Esophagus muscularis mucosa (tissue), 4 donors: ENCODE measurements around the gene CST6. TPM values are rescaled to one million over a fixed set of nuclear protein-coding genes. Genes with fewer than 3 reads are reported as not detected.

Experiments
- DNase-seq: peaks from one replicate; pipeline ENCODE4 v3.0.0-alpha.2; 2017; ENCODE audit errors: extremely low spot score
- H3K27ac ChIP-seq, 4 donors: fragments of 200-600 bp; sonication (generic); replicated peaks in 1 of 4; 1 replicate in 3 of 4; 2 replicates in 1 of 4; pipeline ENCODE4 v1.5.1; 2016 to 2019; ENCODE audit warnings: mild to moderate bottlenecking in 1 of 4
- H3K27me3 ChIP-seq, 4 donors: fragments of 200-600 bp; sonication (generic); one replicate each; pipeline versions ENCODE4 v1.5.1 to v1.6.0; 2016 to 2019
- H3K36me3 ChIP-seq, 4 donors: fragments of 200-600 bp; sonication (generic); one replicate each; pipeline ENCODE4 v1.5.1; 2016 to 2019
- H3K4me1 ChIP-seq, 4 donors: fragments of 200-600 bp; sonication (generic); one replicate each; pipeline ENCODE4 v1.5.1; 2016 to 2019
- H3K4me3 ChIP-seq, 4 donors: fragments of 200-600 bp; sonication (generic); 1 replicate in 2 of 4; 2 replicates in 2 of 4; pipeline ENCODE4 v1.5.1; 2016 to 2019; ENCODE audit warnings: mild to moderate bottlenecking in 4 of 4, moderate library complexity in 1 of 4
- H3K9me3 ChIP-seq, 4 donors: fragments of 200-600 bp; sonication (generic); 1 replicate in 3 of 4; 2 replicates in 1 of 4; pipeline ENCODE4 v1.5.1; 2016 to 2019
- CTCF ChIP-seq, 3 experiments: fragments of 200-600 bp in 2 of 3; fragments of 450-650 bp in 1 of 3; sonication (generic) in 2 of 3; IDR thresholded peaks; one replicate each; pipeline ENCODE4 v1.5.1; 2017 to 2019; ENCODE audit warnings: antibody characterized with exemption in 3 of 3, mild to moderate bottlenecking in 2 of 3, moderate library complexity in 1 of 3
- EP300 ChIP-seq: sonication (generic); formaldehyde crosslinking; IDR thresholded peaks from one replicate; pipeline ENCODE4 v1.6.1; 2017; ENCODE audit warnings: antibody characterized with exemption
- POLR2A ChIP-seq: fragments of 450-650 bp; IDR thresholded peaks from one replicate; pipeline ENCODE4 v1.6.1; 2017; ENCODE audit warnings: antibody characterized with exemption, moderate library complexity, mild to moderate bottlenecking, low read depth
- POLR2AphosphoS5 ChIP-seq, 2 donors: sonication (generic); formaldehyde crosslinking; IDR thresholded peaks; one replicate each; pipeline ENCODE4 v1.6.1; 2017; ENCODE audit warnings: antibody characterized with exemption in 2 of 2
- WGBS: methylation state at CpG from one replicate; pipeline ENCODE4 v1.1.5; 2018; 5-methylcytosine and 5-hydroxymethylcytosine counted together
- intact Hi-C: fragments of 100-400 bp; cut with DNase I; formaldehyde crosslinking; loops from one replicate; pipeline ENCODE4 v1.15.1; 2023
- total RNA-seq, 4 donors: library from RNA; depleted of rRNA; stranded (reverse); fragments of >200 nt; gene quantifications; one replicate each; pipeline versions ENCODE4 v1.1.0 to v1.2.1, GENCODE V29; 2016

CST6 gene
- total RNA-seq, 4 donors from 2014 or later, result not detected

DNA sequence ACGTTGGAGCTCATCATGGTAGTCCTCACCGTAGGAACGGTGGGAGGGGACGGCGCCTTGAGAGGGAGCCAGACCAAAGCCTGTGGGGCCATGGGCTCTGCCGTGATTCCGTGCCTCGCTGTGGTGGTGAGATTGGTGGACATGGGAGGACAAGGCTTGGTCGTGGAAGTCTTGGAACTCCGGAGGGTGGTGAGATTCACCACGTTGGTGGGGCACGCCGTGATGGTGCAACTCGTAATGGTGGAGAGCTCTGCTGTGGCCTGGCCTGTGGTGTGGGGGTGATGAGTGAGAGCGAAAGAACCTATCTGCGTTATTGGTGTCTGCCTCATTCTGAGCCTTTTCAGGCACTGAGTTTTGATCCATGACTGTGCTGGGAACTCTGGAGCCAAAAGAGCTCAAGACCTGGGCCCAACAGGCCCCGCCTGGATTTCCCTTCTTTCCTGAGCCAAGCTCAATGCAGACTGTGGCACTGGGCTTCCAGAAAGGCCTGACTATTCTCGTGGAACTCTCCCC, 14.3 kb downstream of the CST6 start, which contains the start of gene CATSPER1:
Gene CATSPER1 (minus strand): TSS at position 463 of the 513 bp plus-strand sequence. CDS start 100 bp downstream, at position 363.
- Histone ChIP-seq H3K27ac (no peak within 1 kb of the TSS), H3K4me3 (no peak within 1 kb of the TSS), H3K9me3 (no peaks in the 10 kb centered on the region), H3K27me3 (no peaks in the 10 kb centered on the region), H3K36me3 (no peaks in the 10 kb centered on the region), H3K4me1 (peaks cover 7 to 14% (median 11%) of the 10 kb centered on the region in 4 donors)
- no peak for TF ChIP-seq POLR2AphosphoS5 (IDR thresholded peaks at IDR 0.05)
- TF ChIP-seq CTCF (IDR thresholded peaks at IDR 0.05), result no peak
- no peak for TF ChIP-seq EP300
- no peak for TF ChIP-seq POLR2A
- no peak for DNase-seq
- WGBS, result 83% methylated on average over 9 of the region's 18 CpGs
- intact Hi-C loops, result no loop called here

- Histone ChIP-seq H3K4me1 (no peaks in the 10 kb centered on the region), H3K9me3 (no peaks in the 10 kb centered on the region), H3K27ac (no peak overlapping the region), H3K36me3 (no peaks in the 10 kb centered on the region), H3K27me3 (peaks cover 0 to 21% (median 0%) of the 10 kb centered on the region in 4 donors), H3K4me3 (no peak overlapping the region)
- TF ChIP-seq POLR2AphosphoS5 (IDR thresholded peaks at IDR 0.05), result no peak
- intact Hi-C loops, result no loop called here
- DNase-seq, result no peak
- whole genome bisulfite sequencing, result 87% methylated on average over 8 of the region's 8 CpGs
These were observed 21.3 kb downstream of the CST6 start for GRCh38 chr11:66032957-66033735.

GRCh38 chr11:66035653-66036333, 24.0 kb downstream of the CST6 start:
- Histone ChIP-seq H3K4me1 (no peaks in the 10 kb centered on the region), H3K27me3 (peaks cover 0 to 21% (median 0%) of the 10 kb centered on the region in 4 donors), H3K27ac (no peak overlapping the region), H3K9me3 (no peaks in the 10 kb centered on the region), H3K36me3 (no peaks in the 10 kb centered on the region), H3K4me3 (no peak overlapping the region)
- TF ChIP-seq CTCF (IDR thresholded peaks at IDR 0.05) (no peak), POLR2A (no peak), EP300 (no peak), POLR2AphosphoS5 (IDR thresholded peaks at IDR 0.05) (no peak)
- no peak for DNase-seq
- 71% methylated on average over 6 of the region's 9 CpGs for WGBS
- intact Hi-C loops, result no loop called here

GRCh38 chr11:66036334-66036710, 24.5 kb downstream of the CST6 start:
- no peak for DNase-seq
- Histone ChIP-seq H3K4me1 (no peaks in the 10 kb centered on the region), H3K27me3 (peaks cover 0 to 21% (median 0%) of the 10 kb centered on the region in 4 donors), H3K27ac (no peak overlapping the region), H3K4me3 (no peak overlapping the region), H3K9me3 (no peaks in the 10 kb centered on the region), H3K36me3 (no peaks in the 10 kb centered on the region)
- WGBS, result 90% methylated on average over 5 of the region's 5 CpGs
- TF ChIP-seq POLR2A (no peak), CTCF (IDR thresholded peaks at IDR 0.05) (no peak), POLR2AphosphoS5 (IDR thresholded peaks at IDR 0.05) (no peak), EP300 (no peak)
- intact Hi-C loops, result no loop called here

DNA sequence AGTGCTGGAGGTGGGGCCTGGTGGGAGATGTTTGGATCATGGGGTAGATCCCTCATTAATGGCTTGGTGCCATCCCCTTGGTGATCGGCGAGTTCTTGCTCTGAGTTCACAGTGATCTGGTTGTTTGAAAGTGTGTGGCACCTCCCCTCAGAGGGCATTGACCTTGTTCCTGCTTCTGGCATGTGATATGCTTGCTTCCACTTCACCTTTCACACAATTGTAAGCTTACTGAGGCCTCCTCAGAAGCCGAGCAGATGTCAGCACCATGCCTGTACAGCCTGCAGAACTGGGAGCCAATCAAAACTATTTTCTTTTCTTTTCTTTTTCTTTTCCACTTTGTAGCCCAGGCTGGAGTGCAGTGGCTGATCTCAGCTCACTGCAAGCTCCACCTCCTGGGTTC, 25.5 kb downstream of the CST6 start:
- H3K4me3 ChIP-seq, result no peak overlapping the region
- H3K27ac ChIP-seq, result no peak overlapping the region
- 84% methylated on average over 3 of the region's 3 CpGs for WGBS
- peaks cover 0 to 21% (median 0%) of the 10 kb centered on the region in 4 donors for H3K27me3 ChIP-seq
- no peaks in the 10 kb centered on the region for H3K36me3 ChIP-seq
- DNase-seq, result no peak
- H3K9me3 ChIP-seq, result no peaks in the 10 kb centered on the region
- H3K4me1 ChIP-seq, result no peaks in the 10 kb centered on the region
- no peak for TF ChIP-seq POLR2A
- TF ChIP-seq CTCF (IDR thresholded peaks at IDR 0.05), result no peak
- no peak for TF ChIP-seq POLR2AphosphoS5 (IDR thresholded peaks at IDR 0.05)
- TF ChIP-seq EP300, result no peak
- intact Hi-C loops, result no loop called here
